ENCODE data around the gene CEP131.
A peak's percentile ranks its signal among the peaks of the same experiment; 100 is the strongest.

- TF ChIP-seq, protein P1, sequence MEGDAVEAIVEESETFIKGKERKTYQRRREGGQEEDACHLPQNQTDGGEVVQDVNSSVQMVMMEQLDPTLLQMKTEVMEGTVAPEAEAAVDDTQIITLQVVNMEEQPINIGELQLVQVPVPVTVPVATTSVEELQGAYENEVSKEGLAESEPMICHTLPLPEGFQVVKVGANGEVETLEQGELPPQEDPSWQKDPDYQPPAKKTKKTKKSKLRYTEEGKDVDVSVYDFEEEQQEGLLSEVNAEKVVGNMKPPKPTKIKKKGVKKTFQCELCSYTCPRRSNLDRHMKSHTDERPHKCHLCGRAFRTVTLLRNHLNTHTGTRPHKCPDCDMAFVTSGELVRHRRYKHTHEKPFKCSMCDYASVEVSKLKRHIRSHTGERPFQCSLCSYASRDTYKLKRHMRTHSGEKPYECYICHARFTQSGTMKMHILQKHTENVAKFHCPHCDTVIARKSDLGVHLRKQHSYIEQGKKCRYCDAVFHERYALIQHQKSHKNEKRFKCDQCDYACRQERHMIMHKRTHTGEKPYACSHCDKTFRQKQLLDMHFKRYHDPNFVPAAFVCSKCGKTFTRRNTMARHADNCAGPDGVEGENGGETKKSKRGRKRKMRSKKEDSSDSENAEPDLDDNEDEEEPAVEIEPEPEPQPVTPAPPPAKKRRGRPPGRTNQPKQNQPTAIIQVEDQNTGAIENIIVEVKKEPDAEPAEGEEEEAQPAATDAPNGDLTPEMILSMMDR (IDR thresholded peaks at IDR 0.05; ENCODE audit: extremely low read depth in 1 of 2, insufficient read depth in 1 of 2, low read depth in 1 of 2, low read length in 2 of 2) = no peak
- peak; percentile 47 for TF ChIP-seq POLR2AphosphoS5 (IDR thresholded peaks at IDR 0.05; ENCODE audit: insufficient read depth, low read depth, low read length)
- TF ChIP-seq, protein P2, sequence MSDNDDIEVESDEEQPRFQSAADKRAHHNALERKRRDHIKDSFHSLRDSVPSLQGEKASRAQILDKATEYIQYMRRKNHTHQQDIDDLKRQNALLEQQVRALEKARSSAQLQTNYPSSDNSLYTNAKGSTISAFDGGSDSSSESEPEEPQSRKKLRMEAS (IDR thresholded peaks at IDR 0.05; ENCODE audit: insufficient read depth, insufficient read length) = peak; percentile 58
- TF ChIP-seq POLR2A (IDR thresholded peaks at IDR 0.05; ENCODE audit: low read depth, low read length) = peak; percentile 62
- TF ChIP-seq EZH2 (IDR thresholded peaks at IDR 0.05; ENCODE audit: borderline replicate concordance, low read depth, low read length, severe bottlenecking) = no peak
- no peak for TF ChIP-seq JUN (IDR thresholded peaks at IDR 0.05; ENCODE audit: borderline replicate concordance, insufficient read depth, insufficient read length, low read depth)
- no peak for TF ChIP-seq MYC (IDR thresholded peaks at IDR 0.05; ENCODE audit: low read depth, low read length)
- TF ChIP-seq FOS (IDR thresholded peaks at IDR 0.05; ENCODE audit: borderline replicate concordance, insufficient read depth, low read length) = no peak
- no peak for TF ChIP-seq GATA2 (IDR thresholded peaks at IDR 0.05; ENCODE audit: insufficient read depth, insufficient read length, low read depth, low read length)
Measured at GRCh38 chr17:81222906-81223761, at the start of gene CEP131.
